Stimulated activated naive CD8-positive, alpha-beta T cell treated with anti-CD3 and anti-CD28 coated beads, Interleukin-15, Interleukin-2, amounts not matched to agents 100 ng/mL and 50 ng/mL, for 24 hours (primary cell): ENCODE measurements around the gene CCDC27.
"Not testable (repeated sequence)": the region's sequence is repeated elsewhere in the genome, so short reads cannot be mapped to it uniquely, and the experiment has no call there.

Experiments
- H3K27ac Mint-ChIP-seq: one replicate; pipeline ENCODE4 v1.8.0; 2021; ENCODE audit warnings: mild to moderate bottlenecking, mixed read lengths
- H3K27me3 Mint-ChIP-seq: one replicate; pipeline ENCODE4 v1.8.0; 2021; ENCODE audit warnings: mixed read lengths
- H3K36me3 Mint-ChIP-seq: one replicate; pipeline ENCODE4 v1.8.0; 2021; ENCODE audit warnings: low read depth, mixed read lengths
- H3K4me1 Mint-ChIP-seq: one replicate; pipeline ENCODE4 v1.8.0; 2021; ENCODE audit warnings: low read depth, mixed read lengths
- H3K4me3 Mint-ChIP-seq: one replicate; pipeline ENCODE4 v1.8.0; 2021; ENCODE audit warnings: mild to moderate bottlenecking, mixed read lengths
- H3K9me3 Mint-ChIP-seq: one replicate; pipeline ENCODE4 v1.8.0; 2021; ENCODE audit warnings: mixed read lengths

Gene CCDC27

GRCh38 chr1:3740752-3741151 is 11.5 kb upstream of the CCDC27 start:
- Mint-ChIP-seq H3K9me3 (no peaks in the 10 kb centered on the region), H3K36me3 (peaks cover 25% of the 10 kb centered on the region), H3K4me3 (no peak overlapping the region), H3K27ac (no peak overlapping the region), H3K27me3 (no peaks in the 10 kb centered on the region), H3K4me1 (peaks cover 2% of the 10 kb centered on the region)

GRCh38 chr1:3741566-3742438 is 10.4 kb upstream of the CCDC27 start:
- Mint-ChIP-seq H3K4me1 (peaks cover 9% of the 10 kb centered on the region), H3K27ac (no peak overlapping the region), H3K9me3 (no peaks in the 10 kb centered on the region), H3K27me3 (no peaks in the 10 kb centered on the region), H3K36me3 (peaks cover 20% of the 10 kb centered on the region), H3K4me3 (no peak overlapping the region)

GRCh38 chr1:3742439-3743298 is 9.6 kb upstream of the CCDC27 start:
- H3K36me3 Mint-ChIP-seq, result peaks cover 14% of the 10 kb centered on the region
- H3K9me3 Mint-ChIP-seq, result no peaks in the 10 kb centered on the region
- no peak overlapping the region for H3K27ac Mint-ChIP-seq
- H3K4me3 Mint-ChIP-seq, result no peak overlapping the region
- H3K4me1 Mint-ChIP-seq, result peaks cover 11% of the 10 kb centered on the region
- H3K27me3 Mint-ChIP-seq, result no peaks in the 10 kb centered on the region

GRCh38 chr1:3743421-3743820 is 8.8 kb upstream of the CCDC27 start:
- H3K9me3 Mint-ChIP-seq, result no peaks in the 10 kb centered on the region
- H3K27me3 Mint-ChIP-seq, result no peaks in the 10 kb centered on the region
- peaks cover 14% of the 10 kb centered on the region for H3K36me3 Mint-ChIP-seq
- H3K4me1 Mint-ChIP-seq, result peaks cover 17% of the 10 kb centered on the region
- no peak overlapping the region for H3K27ac Mint-ChIP-seq
- H3K4me3 Mint-ChIP-seq, result no peak overlapping the region

GRCh38 chr1:3743826-3744225 is 8.4 kb upstream of the CCDC27 start:
- no peaks in the 10 kb centered on the region for H3K9me3 Mint-ChIP-seq
- peaks cover 14% of the 10 kb centered on the region for H3K36me3 Mint-ChIP-seq

GRCh38 chr1:3744646-3745045 is 7.6 kb upstream of the CCDC27 start:
- Mint-ChIP-seq H3K27ac (no peak overlapping the region), H3K4me1 (peaks cover 17% of the 10 kb centered on the region), H3K36me3 (peaks cover 14% of the 10 kb centered on the region), H3K27me3 (no peaks in the 10 kb centered on the region), H3K4me3 (no peak overlapping the region), H3K9me3 (no peaks in the 10 kb centered on the region)

More at GRCh38 chr1:3743826-3744225, 8.4 kb upstream of the CCDC27 start:
- Mint-ChIP-seq H3K27me3 (no peaks in the 10 kb centered on the region), H3K4me1 (peaks cover 17% of the 10 kb centered on the region), H3K27ac (no peak overlapping the region), H3K4me3 (no peak overlapping the region)

- peaks cover 14% of the 10 kb centered on the region for H3K36me3 Mint-ChIP-seq
These were observed 7.2 kb upstream of the CCDC27 start for GRCh38 chr1:3745071-3745470.

GRCh38 chr1:3745590-3746381 is 6.5 kb upstream of the CCDC27 start:
- no peaks in the 10 kb centered on the region for H3K27me3 Mint-ChIP-seq
- peaks cover 14% of the 10 kb centered on the region for H3K36me3 Mint-ChIP-seq
- H3K9me3 Mint-ChIP-seq, result no peaks in the 10 kb centered on the region
- peak overlapping the region; percentile 49 for H3K27ac Mint-ChIP-seq
- peaks cover 17% of the 10 kb centered on the region for H3K4me1 Mint-ChIP-seq
- peak overlapping the region; percentile 84 for H3K4me3 Mint-ChIP-seq

More at GRCh38 chr1:3745071-3745470, 7.2 kb upstream of the CCDC27 start:
- Mint-ChIP-seq H3K4me3 (no peak overlapping the region), H3K27ac (peak overlapping the region; percentile 3), H3K27me3 (no peaks in the 10 kb centered on the region), H3K9me3 (no peaks in the 10 kb centered on the region), H3K4me1 (peaks cover 17% of the 10 kb centered on the region)

- H3K4me1 Mint-ChIP-seq, result peaks cover 17% of the 10 kb centered on the region
- no peaks in the 10 kb centered on the region for H3K27me3 Mint-ChIP-seq
- no peaks in the 10 kb centered on the region for H3K9me3 Mint-ChIP-seq
- peaks cover 14% of the 10 kb centered on the region for H3K36me3 Mint-ChIP-seq
- H3K4me3 Mint-ChIP-seq, result peak overlapping the region; percentile 84
- H3K27ac Mint-ChIP-seq, result peak overlapping the region; percentile 49
These were observed 5.8 kb upstream of the CCDC27 start for GRCh38 chr1:3746389-3746829.

- Mint-ChIP-seq H3K4me1 (peaks cover 17% of the 10 kb centered on the region), H3K27me3 (no peaks in the 10 kb centered on the region), H3K27ac (peak overlapping the region; percentile 49), H3K36me3 (peaks cover 9% of the 10 kb centered on the region), H3K4me3 (peak overlapping the region; percentile 84), H3K9me3 (no peaks in the 10 kb centered on the region)
These were observed 5.3 kb upstream of the CCDC27 start for GRCh38 chr1:3746830-3747521.

- Mint-ChIP-seq H3K4me1 (peaks cover 17% of the 10 kb centered on the region), H3K36me3 (peaks cover 5% of the 10 kb centered on the region), H3K9me3 (no peaks in the 10 kb centered on the region), H3K4me3 (peak overlapping the region; percentile 84), H3K27ac (peak overlapping the region; percentile 26), H3K27me3 (no peaks in the 10 kb centered on the region)
These were observed 4.8 kb upstream of the CCDC27 start for GRCh38 chr1:3747522-3747848.

- H3K9me3 Mint-ChIP-seq, result no peaks in the 10 kb centered on the region
- peak overlapping the region; percentile 26 for H3K27ac Mint-ChIP-seq
- peak overlapping the region; percentile 84 for H3K4me3 Mint-ChIP-seq
- H3K4me1 Mint-ChIP-seq, result peaks cover 17% of the 10 kb centered on the region
- no peaks in the 10 kb centered on the region for H3K27me3 Mint-ChIP-seq
- peaks cover 5% of the 10 kb centered on the region for H3K36me3 Mint-ChIP-seq
These were observed 4.3 kb upstream of the CCDC27 start for GRCh38 chr1:3747903-3748302.

GRCh38 chr1:3748316-3748900 is 3.8 kb upstream of the CCDC27 start:
- H3K27me3 Mint-ChIP-seq, H3K36me3 Mint-ChIP-seq, H3K9me3 Mint-ChIP-seq: not testable (repeated sequence)
- Mint-ChIP-seq H3K4me3 (peak overlapping the region; percentile 84), H3K4me1 (peaks cover 17% of the 10 kb centered on the region), H3K27ac (peak overlapping the region; percentile 26)

- no peaks in the 10 kb centered on the region for H3K36me3 Mint-ChIP-seq
- peaks cover 17% of the 10 kb centered on the region for H3K4me1 Mint-ChIP-seq
- no peak overlapping the region for H3K4me3 Mint-ChIP-seq
- no peaks in the 10 kb centered on the region for H3K27me3 Mint-ChIP-seq
- no peak overlapping the region for H3K27ac Mint-ChIP-seq
- H3K9me3 Mint-ChIP-seq, result no peaks in the 10 kb centered on the region
These were observed 2.7 kb upstream of the CCDC27 start for GRCh38 chr1:3749512-3749911.
